ENCODE data around the gene CEP104. TPM values are rescaled to one million over a fixed set of nuclear protein-coding genes. Genes with fewer than 3 reads are reported as not detected.

The CEP104 gene
- total RNA-seq, 4 donors from 2014 or later: 27.9 to 76.0 (median 33.9) TPM

- TF ChIP-seq, protein P1, sequence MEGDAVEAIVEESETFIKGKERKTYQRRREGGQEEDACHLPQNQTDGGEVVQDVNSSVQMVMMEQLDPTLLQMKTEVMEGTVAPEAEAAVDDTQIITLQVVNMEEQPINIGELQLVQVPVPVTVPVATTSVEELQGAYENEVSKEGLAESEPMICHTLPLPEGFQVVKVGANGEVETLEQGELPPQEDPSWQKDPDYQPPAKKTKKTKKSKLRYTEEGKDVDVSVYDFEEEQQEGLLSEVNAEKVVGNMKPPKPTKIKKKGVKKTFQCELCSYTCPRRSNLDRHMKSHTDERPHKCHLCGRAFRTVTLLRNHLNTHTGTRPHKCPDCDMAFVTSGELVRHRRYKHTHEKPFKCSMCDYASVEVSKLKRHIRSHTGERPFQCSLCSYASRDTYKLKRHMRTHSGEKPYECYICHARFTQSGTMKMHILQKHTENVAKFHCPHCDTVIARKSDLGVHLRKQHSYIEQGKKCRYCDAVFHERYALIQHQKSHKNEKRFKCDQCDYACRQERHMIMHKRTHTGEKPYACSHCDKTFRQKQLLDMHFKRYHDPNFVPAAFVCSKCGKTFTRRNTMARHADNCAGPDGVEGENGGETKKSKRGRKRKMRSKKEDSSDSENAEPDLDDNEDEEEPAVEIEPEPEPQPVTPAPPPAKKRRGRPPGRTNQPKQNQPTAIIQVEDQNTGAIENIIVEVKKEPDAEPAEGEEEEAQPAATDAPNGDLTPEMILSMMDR (IDR thresholded peaks at IDR 0.05; ENCODE audit: low read depth): no peak
Measured at GRCh38 chr1:3787349-3787715, 69.7 kb downstream of the CEP104 start.

DNA sequence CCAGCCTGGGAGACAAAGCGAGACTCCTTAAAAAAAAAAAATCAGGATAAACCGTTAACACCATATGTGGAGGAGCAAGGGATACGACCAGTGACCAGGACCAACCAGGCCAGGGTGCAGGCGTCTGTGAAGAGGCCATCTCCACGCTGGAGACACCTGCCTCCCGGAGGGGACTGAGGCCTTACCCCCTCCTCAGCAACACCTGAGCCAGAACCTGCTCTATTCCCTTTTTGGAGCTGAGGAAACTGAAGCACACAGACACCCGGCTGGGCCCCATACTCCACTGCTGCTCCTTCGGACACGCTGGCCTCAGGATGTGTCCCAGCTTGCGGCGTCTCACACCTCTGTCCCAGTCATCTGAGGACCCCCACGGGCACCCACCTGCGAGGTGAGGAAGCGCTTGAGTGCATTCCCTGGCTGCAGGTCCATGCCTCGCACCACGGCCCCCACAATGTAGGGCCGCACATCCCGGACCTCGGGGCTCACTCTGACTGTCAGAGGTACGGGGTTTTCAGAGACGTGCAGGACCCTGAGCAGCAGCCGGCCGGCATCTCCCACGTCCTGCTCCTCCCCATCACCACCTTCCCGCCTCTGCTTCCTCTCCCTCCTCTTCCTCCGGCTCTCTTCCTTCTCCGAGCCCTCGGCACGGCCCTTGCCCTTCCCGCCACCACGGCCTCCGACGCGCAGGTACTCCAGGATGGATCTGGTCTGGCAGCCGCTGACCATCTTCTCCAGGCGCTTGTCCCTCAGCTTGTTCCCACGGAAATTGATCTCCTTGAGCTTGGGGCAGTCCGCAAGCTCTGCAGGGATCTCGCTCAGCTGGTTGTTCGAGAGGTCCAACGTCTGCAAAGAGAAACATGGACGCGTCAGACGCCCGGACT lies 70.3 kb downstream of the CEP104 start:
- TF ChIP-seq, protein P1 (IDR thresholded peaks at IDR 0.05; ENCODE audit: low read depth): no peak

- TF ChIP-seq, protein P1 (IDR thresholded peaks at IDR 0.05; ENCODE audit: low read depth): no peak
Measured at GRCh38 chr1:3785456-3786157, 71.4 kb downstream of the CEP104 start.

GRCh38 chr1:3785045-3785444 lies 72.0 kb downstream of the CEP104 start:
- TF ChIP-seq, protein P1 (IDR thresholded peaks at IDR 0.05; ENCODE audit: low read depth): no peak

DNA sequence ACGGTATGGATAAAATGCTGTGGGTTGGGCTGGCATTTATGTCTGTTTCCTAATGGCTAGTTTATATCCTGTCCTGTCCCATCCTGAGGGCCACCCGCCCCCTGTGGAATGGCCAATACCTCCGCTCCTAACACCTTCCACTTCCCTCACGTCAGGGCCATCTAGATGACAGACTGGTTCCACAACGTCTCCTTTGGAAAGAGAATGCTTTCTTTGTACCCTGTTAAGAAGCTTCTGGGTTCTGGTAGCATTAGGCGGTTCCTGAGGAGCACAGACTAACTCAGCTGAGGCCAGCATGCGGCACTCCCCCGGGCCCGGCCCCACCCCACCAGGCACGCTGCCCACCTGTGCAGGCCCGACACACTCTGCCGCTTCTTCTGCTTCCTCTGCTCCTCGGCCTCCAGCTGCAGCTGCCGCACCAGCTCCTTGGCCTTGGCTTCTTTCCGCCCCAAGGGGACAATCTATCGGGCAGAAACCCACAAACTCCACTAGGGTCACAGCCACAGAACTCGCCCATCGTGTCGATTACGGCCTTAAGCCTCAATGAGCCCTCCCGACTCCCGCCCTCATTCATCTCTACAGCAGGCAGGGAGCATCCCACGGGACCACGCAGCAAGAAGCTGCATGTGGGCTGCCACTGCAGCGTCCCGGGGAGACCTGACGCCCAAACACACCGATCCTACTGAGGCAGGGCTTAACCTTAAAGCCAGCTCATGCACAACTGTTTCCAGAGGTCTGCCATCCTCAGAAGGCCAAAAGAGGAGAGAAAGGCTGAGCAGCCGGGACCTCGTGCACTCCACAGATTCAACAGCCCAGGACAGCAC lies 73.1 kb downstream of the CEP104 start:
- TF ChIP-seq, protein P1 (IDR thresholded peaks at IDR 0.05; ENCODE audit: low read depth): no peak

GRCh38 chr1:3780901-3781300 lies 76.1 kb downstream of the CEP104 start:
- TF ChIP-seq, protein P1 (IDR thresholded peaks at IDR 0.05; ENCODE audit: low read depth): no peak

Measured in subcutaneous adipose tissue (tissue), 4 donors.